NB4 (cell line): ENCODE data around the gene BAHCC1.

ENCODE experiments used
- POLR2A ChIP-seq: IDR thresholded peaks from 2 replicates; pipeline ENCODE4 v1.6.1; 2011; ENCODE audit warnings: mild to moderate bottlenecking; ENCODE audit not compliant: insufficient read length; ENCODE audit errors: extremely low read depth
- TF ChIP-seq, protein P1 (sequence below): IDR thresholded peaks from one replicate; pipeline ENCODE4 v1.5.1; 2012; ENCODE audit warnings: low read depth, low read length
- TF ChIP-seq, protein P2 (sequence below): IDR thresholded peaks from 2 replicates; pipeline ENCODE4 v1.6.1; 2011; ENCODE audit warnings: low read depth, low read length

DNA sequence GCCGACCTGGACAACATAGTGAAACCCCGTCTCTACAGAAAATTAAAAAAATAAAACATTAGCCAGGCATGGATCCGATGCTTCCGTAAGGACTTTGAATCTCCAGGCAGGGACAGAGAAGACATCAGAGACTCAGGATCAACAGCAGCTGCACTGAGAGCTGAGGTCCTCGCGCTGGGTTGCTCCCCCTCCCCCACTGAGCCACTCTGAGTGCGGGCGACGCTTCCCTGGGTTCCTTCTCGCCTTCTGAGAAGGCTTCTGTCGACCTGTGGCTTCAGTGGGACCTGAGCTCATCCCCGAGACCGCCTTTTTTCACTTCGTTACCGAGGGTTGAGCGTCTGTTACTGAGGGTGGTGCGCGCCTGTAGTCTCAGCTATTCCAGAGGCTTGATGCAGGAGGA, 96.9 kb downstream of the BAHCC1 start:
- TF ChIP-seq, protein P1, sequence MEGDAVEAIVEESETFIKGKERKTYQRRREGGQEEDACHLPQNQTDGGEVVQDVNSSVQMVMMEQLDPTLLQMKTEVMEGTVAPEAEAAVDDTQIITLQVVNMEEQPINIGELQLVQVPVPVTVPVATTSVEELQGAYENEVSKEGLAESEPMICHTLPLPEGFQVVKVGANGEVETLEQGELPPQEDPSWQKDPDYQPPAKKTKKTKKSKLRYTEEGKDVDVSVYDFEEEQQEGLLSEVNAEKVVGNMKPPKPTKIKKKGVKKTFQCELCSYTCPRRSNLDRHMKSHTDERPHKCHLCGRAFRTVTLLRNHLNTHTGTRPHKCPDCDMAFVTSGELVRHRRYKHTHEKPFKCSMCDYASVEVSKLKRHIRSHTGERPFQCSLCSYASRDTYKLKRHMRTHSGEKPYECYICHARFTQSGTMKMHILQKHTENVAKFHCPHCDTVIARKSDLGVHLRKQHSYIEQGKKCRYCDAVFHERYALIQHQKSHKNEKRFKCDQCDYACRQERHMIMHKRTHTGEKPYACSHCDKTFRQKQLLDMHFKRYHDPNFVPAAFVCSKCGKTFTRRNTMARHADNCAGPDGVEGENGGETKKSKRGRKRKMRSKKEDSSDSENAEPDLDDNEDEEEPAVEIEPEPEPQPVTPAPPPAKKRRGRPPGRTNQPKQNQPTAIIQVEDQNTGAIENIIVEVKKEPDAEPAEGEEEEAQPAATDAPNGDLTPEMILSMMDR, result no peak
- no peak for TF ChIP-seq POLR2A
- TF ChIP-seq, protein P2, sequence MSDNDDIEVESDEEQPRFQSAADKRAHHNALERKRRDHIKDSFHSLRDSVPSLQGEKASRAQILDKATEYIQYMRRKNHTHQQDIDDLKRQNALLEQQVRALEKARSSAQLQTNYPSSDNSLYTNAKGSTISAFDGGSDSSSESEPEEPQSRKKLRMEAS, result no peak
